Adipose tissue (tissue), 3 donors: Measurements from ENCODE around the gene OCA2. TPM values are rescaled to one million over a fixed set of nuclear protein-coding genes. Genes with fewer than 3 reads are reported as not detected.
"Not testable (repeated sequence)": the region's sequence is repeated elsewhere in the genome, so short reads cannot be mapped to it uniquely, and the experiment has no call there.

Source experiments
- H3K27ac ChIP-seq: one replicate; pipeline ENCODE4 v1.5.1; 2013; ENCODE audit warnings: low read depth, low read length
- WGBS, 3 donors: extraction: QIAGEN DNeasy Blood & Tissue Kit; methylation state at CpG; one replicate each; pipeline ENCODE4 v1.1.7; 2013; 5-methylcytosine and 5-hydroxymethylcytosine counted together
- polyA plus RNA-seq, 3 donors: library from polyadenylated mRNA; stranded (reverse); fragments of 200-250 nt; gene quantifications; one replicate each; pipeline ENCODE4 v1.2.3, GENCODE V29; 2013
- donor health status: healthy with polysubstance abuse.
- donor health status: Bipolar disorder and iron deficiency.
- donor health status: healthy.

OCA2 gene
- polyA plus RNA-seq, 3 donors: 0.06 TPM; not detected in 2

GRCh38 chr15:27850981-27851857 is 247.9 kb downstream of the OCA2 start:
- WGBS, 3 donors: 76 to 83% (median 80%) methylated on average over 17 of the region's 17 CpGs
- no peak overlapping the region for H3K27ac ChIP-seq

GRCh38 chr15:27850050-27850449 is 249.1 kb downstream of the OCA2 start:
- H3K27ac ChIP-seq: no peak overlapping the region
- WGBS, 3 donors: 76% methylated on average over 5 of the region's 5 CpGs

- 55 to 75% (median 74%) methylated on average over 5 of the region's 5 CpGs for WGBS, 3 donors
- not testable (repeated sequence) for H3K27ac ChIP-seq
Observed at GRCh38 chr15:27848936-27849335, 250.2 kb downstream of the OCA2 start.

GRCh38 chr15:27847775-27848710 is 251.1 kb downstream of the OCA2 start:
- no peak overlapping the region for H3K27ac ChIP-seq
- WGBS, 3 donors: 84 to 86% (median 86%) methylated on average over 15 of the region's 15 CpGs

- no peak overlapping the region for H3K27ac ChIP-seq
- 66 to 70% (median 67%) methylated on average over 10 of the region's 10 CpGs for WGBS, 3 donors
Observed at GRCh38 chr15:27846722-27847395, 252.3 kb downstream of the OCA2 start.

GRCh38 chr15:27845535-27846369 is 253.4 kb downstream of the OCA2 start:
- WGBS, 3 donors: 80 to 86% (median 84%) methylated on average over 21 of the region's 21 CpGs

GRCh38 chr15:27844018-27844666 is 255.0 kb downstream of the OCA2 start:
- 74 to 85% (median 80%) methylated on average over 13 of the region's 13 CpGs for WGBS, 3 donors
- H3K27ac ChIP-seq: no peak overlapping the region

More at GRCh38 chr15:27845535-27846369, 253.4 kb downstream of the OCA2 start:
- no peak overlapping the region for H3K27ac ChIP-seq

- WGBS, 3 donors: 67 to 96% (median 93%) methylated on average over 3 of the region's 3 CpGs
Observed at GRCh38 chr15:27843146-27843545, 256.0 kb downstream of the OCA2 start.

GRCh38 chr15:27842526-27842925 is 256.6 kb downstream of the OCA2 start:
- H3K27ac ChIP-seq: no peak overlapping the region
- 66 to 96% (median 90%) methylated on average over 3 of the region's 3 CpGs for WGBS, 3 donors

More at GRCh38 chr15:27843146-27843545, 256.0 kb downstream of the OCA2 start:
- H3K27ac ChIP-seq: no peak overlapping the region

- no peak overlapping the region for H3K27ac ChIP-seq
- 82 to 89% (median 83%) methylated on average over 13 of the region's 13 CpGs for WGBS, 3 donors
Observed at GRCh38 chr15:27835233-27835939, 263.7 kb downstream of the OCA2 start.

- H3K27ac ChIP-seq: no peak overlapping the region
- WGBS, 3 donors: 85 to 88% (median 86%) methylated on average over 10 of the region's 10 CpGs
Observed at GRCh38 chr15:27834684-27835083, 264.4 kb downstream of the OCA2 start.

- WGBS, 3 donors: 65 to 83% (median 74%) methylated on average over 2 of the region's 2 CpGs
- H3K27ac ChIP-seq: no peak overlapping the region
Observed at GRCh38 chr15:27833974-27834373, 265.1 kb downstream of the OCA2 start.

GRCh38 chr15:27833178-27833577 is 265.9 kb downstream of the OCA2 start:
- H3K27ac ChIP-seq: no peak overlapping the region
- WGBS, 3 donors: 75 to 83% (median 76%) methylated on average over 4 of the region's 4 CpGs

- WGBS, 3 donors: 83 to 88% (median 85%) methylated on average over 7 of the region's 7 CpGs
- no peak overlapping the region for H3K27ac ChIP-seq
Observed at GRCh38 chr15:27832237-27832596, 266.9 kb downstream of the OCA2 start.

- 81 to 88% (median 86%) methylated on average over 28 of the region's 28 CpGs for WGBS, 3 donors
- H3K27ac ChIP-seq: no peak overlapping the region
Observed at GRCh38 chr15:27831384-27832236, 267.5 kb downstream of the OCA2 start.

GRCh38 chr15:27828746-27829145 is 270.4 kb downstream of the OCA2 start:
- H3K27ac ChIP-seq: no peak overlapping the region
- WGBS, 3 donors: 79 to 82% (median 81%) methylated on average over 10 of the region's 10 CpGs
